PC-3 (cell line): ENCODE measurements around the gene ZDHHC1.

Experiments
- EZH2 ChIP-seq: fragments of 300-600 bp; sonication (generic); IDR thresholded peaks from one replicate; pipeline ENCODE4 v1.6.1; 2017; ENCODE audit warnings: antibody characterized with exemption, mild to moderate bottlenecking, low read length; ENCODE audit not compliant: unreplicated experiment
- EZH2phosphoT487 ChIP-seq: fragments of 300-600 bp; sonication (generic); IDR thresholded peaks from 2 replicates; pipeline ENCODE4 v1.6.1; 2018; ENCODE audit warnings: mild to moderate bottlenecking, antibody characterized with exemption, low read length, borderline replicate concordance
- TF ChIP-seq, protein P1 (sequence below): fragments of 300-600 bp; sonication (generic); conservative IDR thresholded peaks from 2 replicates; pipeline ENCODE4 v1.5.1; 2017; ENCODE audit warnings: antibody characterized with exemption, low read depth, mild to moderate bottlenecking, low read length

DNA sequence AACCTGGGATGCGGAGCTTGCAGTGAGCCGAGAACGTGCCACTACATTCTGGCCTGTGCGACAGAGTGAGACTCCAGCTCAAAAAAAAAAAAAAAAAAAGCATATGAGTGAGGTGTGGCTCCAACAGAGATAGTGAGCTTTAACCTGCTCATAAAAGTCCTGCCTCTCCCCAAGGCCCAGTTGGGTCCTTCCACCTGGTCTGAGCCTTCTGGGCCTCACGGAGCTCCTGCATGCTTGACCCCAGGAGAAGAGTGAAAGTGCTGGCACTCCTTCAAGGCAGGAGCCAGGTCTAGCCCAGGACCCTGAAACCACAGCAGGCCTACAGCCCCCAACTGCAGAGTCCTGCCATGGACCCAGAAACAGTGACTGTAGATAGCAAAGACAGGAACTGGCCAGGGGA lies 32.3 kb upstream of the ZDHHC1 start:
- TF ChIP-seq, protein P1, sequence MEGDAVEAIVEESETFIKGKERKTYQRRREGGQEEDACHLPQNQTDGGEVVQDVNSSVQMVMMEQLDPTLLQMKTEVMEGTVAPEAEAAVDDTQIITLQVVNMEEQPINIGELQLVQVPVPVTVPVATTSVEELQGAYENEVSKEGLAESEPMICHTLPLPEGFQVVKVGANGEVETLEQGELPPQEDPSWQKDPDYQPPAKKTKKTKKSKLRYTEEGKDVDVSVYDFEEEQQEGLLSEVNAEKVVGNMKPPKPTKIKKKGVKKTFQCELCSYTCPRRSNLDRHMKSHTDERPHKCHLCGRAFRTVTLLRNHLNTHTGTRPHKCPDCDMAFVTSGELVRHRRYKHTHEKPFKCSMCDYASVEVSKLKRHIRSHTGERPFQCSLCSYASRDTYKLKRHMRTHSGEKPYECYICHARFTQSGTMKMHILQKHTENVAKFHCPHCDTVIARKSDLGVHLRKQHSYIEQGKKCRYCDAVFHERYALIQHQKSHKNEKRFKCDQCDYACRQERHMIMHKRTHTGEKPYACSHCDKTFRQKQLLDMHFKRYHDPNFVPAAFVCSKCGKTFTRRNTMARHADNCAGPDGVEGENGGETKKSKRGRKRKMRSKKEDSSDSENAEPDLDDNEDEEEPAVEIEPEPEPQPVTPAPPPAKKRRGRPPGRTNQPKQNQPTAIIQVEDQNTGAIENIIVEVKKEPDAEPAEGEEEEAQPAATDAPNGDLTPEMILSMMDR, result no peak
- TF ChIP-seq EZH2phosphoT487 (no peak), EZH2 (no peak)
